Colonic mucosa (tissue), 4 donors: Measurements from ENCODE around the gene GHR. TPM values are rescaled to one million over a fixed set of nuclear protein-coding genes. Genes with fewer than 3 reads are reported as not detected.

Source experiments
- DNase-seq: peaks from one replicate; pipeline ENCODE4 v3.0.0-alpha.2; 2020
- H3K27ac ChIP-seq: fragments of 200-600 bp; one replicate; pipeline ENCODE4 v1.8.0; 2021
- H3K27me3 ChIP-seq: fragments of 200-600 bp; one replicate; pipeline ENCODE4 v1.8.0; 2021
- H3K36me3 ChIP-seq: fragments of 200-600 bp; one replicate; pipeline ENCODE4 v1.8.0; 2021
- H3K4me1 ChIP-seq: fragments of 200-600 bp; one replicate; pipeline ENCODE4 v1.8.0; 2021; ENCODE audit warnings: mild to moderate bottlenecking
- H3K4me3 ChIP-seq: fragments of 200-600 bp; one replicate; pipeline ENCODE4 v1.8.0; 2021
- H3K9ac ChIP-seq, 2 donors: one replicate each; pipeline ENCODE4 v1.7.0; 2013; ENCODE audit warnings: control low read depth in 2 of 2, low read depth in 2 of 2, low read length in 2 of 2
- H3K9me3 ChIP-seq: fragments of 200-600 bp; one replicate; pipeline ENCODE4 v1.8.0; 2021
- CTCF ChIP-seq: fragments of 200-600 bp; IDR thresholded peaks from one replicate; pipeline ENCODE4 v1.8.0; 2022; ENCODE audit warnings: antibody characterized with exemption, mild to moderate bottlenecking
- intact Hi-C: fragments of 100-400 bp; cut with DNase I; formaldehyde crosslinking; loops from one replicate; pipeline ENCODE4 v1.14.1; 2022
- total RNA-seq, 2 donors: library from RNA; stranded (reverse); fragmentation: NEBNext Ultra II Directional in 1 of 2; extraction: Animal tissue kit (Norgen Biotek cat#: 25700) in 1 of 2; gene quantifications; one replicate each; pipeline ENCODE4 v1.2.1, GENCODE V29; 2021
- donor health status: healthy.
- donor health status: DM: no; HTN: no; CAD: no.
- donor health status: DM: no; HTN: no; CAD: no.

Gene GHR
- total RNA-seq, 2 donors from 2014 or later: 2.4 to 6.8 TPM

DNA sequence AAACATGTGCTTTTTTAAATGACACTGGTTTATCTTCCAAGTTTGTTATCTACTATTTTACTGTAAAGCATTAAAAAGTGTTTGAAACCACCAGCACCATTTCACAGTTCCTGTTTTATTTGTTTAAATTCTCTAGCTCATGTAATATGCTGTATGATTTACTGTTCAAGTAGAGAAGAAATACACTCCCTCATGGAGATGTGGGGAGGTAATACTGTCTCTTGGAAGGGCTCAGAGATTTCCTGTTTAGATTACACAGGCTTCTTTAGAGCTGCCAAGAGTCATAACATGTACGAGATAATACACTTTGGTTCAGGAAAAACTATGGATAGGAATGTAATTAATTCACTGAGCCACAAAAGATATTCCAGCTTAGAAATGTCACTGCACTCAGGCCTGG, 198.4 kb downstream of the GHR start:
- no peak for DNase-seq
- peaks cover 4% of the 10 kb centered on the region for H3K4me1 ChIP-seq
- intact Hi-C loops: no loop called here
- no peak overlapping the region for H3K27ac ChIP-seq
- TF ChIP-seq CTCF: no peak
- no peak overlapping the region for H3K4me3 ChIP-seq
- H3K27me3 ChIP-seq: no peaks in the 10 kb centered on the region
- H3K9me3 ChIP-seq: no peaks in the 10 kb centered on the region
- no peak overlapping the region for H3K9ac ChIP-seq
- no peaks in the 10 kb centered on the region for H3K36me3 ChIP-seq

GRCh38 chr5:42624912-42625311, 201.7 kb downstream of the GHR start:
- peaks cover 4% of the 10 kb centered on the region for H3K4me1 ChIP-seq
- no peaks in the 10 kb centered on the region for H3K9me3 ChIP-seq
- H3K27me3 ChIP-seq: no peaks in the 10 kb centered on the region
- TF ChIP-seq CTCF: no peak
- H3K9ac ChIP-seq: no peak overlapping the region
- intact Hi-C loops: no loop called here
- H3K27ac ChIP-seq: no peak overlapping the region
- H3K4me3 ChIP-seq: no peak overlapping the region
- DNase-seq: no peak
- no peaks in the 10 kb centered on the region for H3K36me3 ChIP-seq

GRCh38 chr5:42626462-42626861, 203.2 kb downstream of the GHR start:
- no peak overlapping the region for H3K27ac ChIP-seq
- H3K9ac ChIP-seq: no peak overlapping the region
- TF ChIP-seq CTCF: no peak
- H3K4me3 ChIP-seq: no peak overlapping the region
- H3K9me3 ChIP-seq: no peaks in the 10 kb centered on the region
- H3K27me3 ChIP-seq: no peaks in the 10 kb centered on the region
- DNase-seq: no peak
- peaks cover 4% of the 10 kb centered on the region for H3K4me1 ChIP-seq
- no peaks in the 10 kb centered on the region for H3K36me3 ChIP-seq
- intact Hi-C loops: no loop called here

DNA sequence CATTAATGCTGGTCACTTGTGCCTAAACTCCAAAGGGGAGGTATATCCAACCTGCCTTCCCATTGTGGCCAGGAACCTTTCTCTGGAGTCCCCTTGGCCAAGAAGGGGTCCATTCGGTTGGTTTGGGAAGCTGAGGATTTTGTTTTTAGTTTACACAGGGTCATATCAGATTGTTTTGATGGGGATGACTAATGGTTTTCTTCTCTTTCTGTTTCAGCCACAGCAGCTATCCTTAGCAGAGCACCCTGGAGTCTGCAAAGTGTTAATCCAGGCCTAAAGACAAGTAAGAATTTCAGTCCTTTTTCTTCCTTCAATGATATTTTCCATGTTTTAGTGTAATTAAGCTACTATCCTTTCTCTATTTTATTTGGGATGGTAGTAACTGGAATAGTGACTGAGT, 205.6 kb downstream of the GHR start:
- intact Hi-C loops: no loop called here
- no peaks in the 10 kb centered on the region for H3K9me3 ChIP-seq
- no peaks in the 10 kb centered on the region for H3K36me3 ChIP-seq
- H3K9ac ChIP-seq: no peak overlapping the region
- DNase-seq: no peak
- no peaks in the 10 kb centered on the region for H3K4me1 ChIP-seq
- H3K4me3 ChIP-seq: no peak overlapping the region
- H3K27me3 ChIP-seq: no peaks in the 10 kb centered on the region
- no peak overlapping the region for H3K27ac ChIP-seq
- TF ChIP-seq CTCF: no peak

GRCh38 chr5:42629284-42629683, 206.0 kb downstream of the GHR start:
- Histone ChIP-seq H3K9ac (no peak overlapping the region), H3K9me3 (no peaks in the 10 kb centered on the region), H3K27ac (no peak overlapping the region), H3K4me3 (no peak overlapping the region), H3K36me3 (no peaks in the 10 kb centered on the region), H3K4me1 (no peaks in the 10 kb centered on the region), H3K27me3 (no peaks in the 10 kb centered on the region)
- DNase-seq: no peak
- no peak for TF ChIP-seq CTCF
- intact Hi-C loops: no loop called here

GRCh38 chr5:42631241-42631640, 208.0 kb downstream of the GHR start:
- Histone ChIP-seq H3K9ac (no peak overlapping the region), H3K27me3 (no peaks in the 10 kb centered on the region), H3K36me3 (no peaks in the 10 kb centered on the region), H3K27ac (no peak overlapping the region), H3K4me1 (no peaks in the 10 kb centered on the region), H3K4me3 (no peak overlapping the region), H3K9me3 (no peaks in the 10 kb centered on the region)
- DNase-seq: no peak
- intact Hi-C loops: no loop called here
- TF ChIP-seq CTCF: no peak
